Ovary (tissue), 3 donors: ENCODE results near the gene PTPRA.

ENCODE experiments used
- EP300 ChIP-seq: sonication (generic); formaldehyde crosslinking; IDR thresholded peaks from one replicate; pipeline ENCODE4 v1.6.1; 2017; ENCODE audit warnings: antibody characterized with exemption
- POLR2A ChIP-seq: fragments of 450-650 bp; IDR thresholded peaks from one replicate; pipeline ENCODE4 v1.6.1; 2017; ENCODE audit warnings: antibody characterized with exemption, mild to moderate bottlenecking, moderate library complexity
- TF ChIP-seq, protein P1 (sequence below), 3 donors: fragments of 450-650 bp in 2 of 3; fragments of 200-600 bp in 1 of 3; IDR thresholded peaks; one replicate each; pipeline versions ENCODE4 v1.5.1 to v1.8.0; 2016 to 2022; ENCODE audit warnings: antibody characterized with exemption in 3 of 3, mild to moderate bottlenecking in 1 of 3
- donor health status: DM: no; HTN: no; CAD: no.

DNA sequence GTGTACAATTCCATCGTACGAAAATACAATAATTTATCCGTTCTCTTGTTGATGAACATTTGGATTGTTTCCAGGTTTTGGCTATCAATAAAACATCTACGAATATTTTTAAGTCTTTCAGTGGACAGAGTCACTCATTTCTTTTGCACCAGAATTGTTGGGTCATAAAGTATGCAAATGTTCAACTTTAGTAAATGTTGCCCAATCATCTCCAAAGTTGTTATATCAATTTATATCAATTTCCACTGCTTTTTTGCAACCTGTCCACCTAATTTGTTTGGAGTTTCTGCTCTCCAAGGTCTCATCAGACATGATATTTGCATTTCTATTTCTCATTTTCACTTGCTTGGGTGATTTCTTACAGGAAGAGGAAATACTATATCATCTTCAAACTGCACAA lies 46.6 kb upstream of the PTPRA start:
- TF ChIP-seq EP300 (no peak), POLR2A (no peak)
- TF ChIP-seq, protein P1, sequence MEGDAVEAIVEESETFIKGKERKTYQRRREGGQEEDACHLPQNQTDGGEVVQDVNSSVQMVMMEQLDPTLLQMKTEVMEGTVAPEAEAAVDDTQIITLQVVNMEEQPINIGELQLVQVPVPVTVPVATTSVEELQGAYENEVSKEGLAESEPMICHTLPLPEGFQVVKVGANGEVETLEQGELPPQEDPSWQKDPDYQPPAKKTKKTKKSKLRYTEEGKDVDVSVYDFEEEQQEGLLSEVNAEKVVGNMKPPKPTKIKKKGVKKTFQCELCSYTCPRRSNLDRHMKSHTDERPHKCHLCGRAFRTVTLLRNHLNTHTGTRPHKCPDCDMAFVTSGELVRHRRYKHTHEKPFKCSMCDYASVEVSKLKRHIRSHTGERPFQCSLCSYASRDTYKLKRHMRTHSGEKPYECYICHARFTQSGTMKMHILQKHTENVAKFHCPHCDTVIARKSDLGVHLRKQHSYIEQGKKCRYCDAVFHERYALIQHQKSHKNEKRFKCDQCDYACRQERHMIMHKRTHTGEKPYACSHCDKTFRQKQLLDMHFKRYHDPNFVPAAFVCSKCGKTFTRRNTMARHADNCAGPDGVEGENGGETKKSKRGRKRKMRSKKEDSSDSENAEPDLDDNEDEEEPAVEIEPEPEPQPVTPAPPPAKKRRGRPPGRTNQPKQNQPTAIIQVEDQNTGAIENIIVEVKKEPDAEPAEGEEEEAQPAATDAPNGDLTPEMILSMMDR (IDR thresholded peaks at IDR 0.05) = no peak
